SU-DHL-6 (cell line): Measurements from ENCODE around the gene EPS8.

Experiments
- H2AFZ ChIP-seq: fragments of 200-600 bp; sonication (generic); 2 replicates; pipeline ENCODE4 v1.6.1; 2014; ENCODE audit warnings: low read depth, mild to moderate bottlenecking, moderate library complexity, mixed read lengths, antibody characterized with exemption, low read length; ENCODE audit not compliant: severe bottlenecking
- H3F3A ChIP-seq: fragments of 200-600 bp; shearing (Covaris generic); 2 replicates; pipeline ENCODE4 v1.6.0; 2016; ENCODE audit warnings: antibody characterized with exemption, mild to moderate bottlenecking; ENCODE audit not compliant: insufficient read depth
- H3K27ac ChIP-seq: fragments of 200-600 bp; sonication (generic); 2 replicates; pipeline ENCODE4 v1.5.1; 2016; ENCODE audit warnings: low read depth, mild to moderate bottlenecking, low read length, moderate library complexity, mixed read lengths
- H3K27me3 ChIP-seq: fragments of 200-600 bp; sonication (generic), shearing (Covaris generic); 2 replicates; pipeline ENCODE4 v1.6.0; 2014; ENCODE audit warnings: mild to moderate bottlenecking, low read length
- H3K36me3 ChIP-seq: fragments of 200-600 bp; sonication (generic); 2 replicates; pipeline ENCODE4 v1.6.1; 2014; ENCODE audit warnings: mild to moderate bottlenecking, low read length, mixed read lengths
- H3K4me2 ChIP-seq: fragments of 300-600, 200-600 bp; shearing (Covaris generic), sonication (generic); 2 replicates; pipeline ENCODE4 v1.6.0; 2014; ENCODE audit warnings: low read length, low read depth, mild to moderate bottlenecking; ENCODE audit not compliant: poor library complexity, severe bottlenecking
- H3K4me3 ChIP-seq: fragments of 200-600 bp; sonication (generic); 2 replicates; pipeline ENCODE4 v1.5.1; 2014; ENCODE audit warnings: antibody characterized with exemption, low read length, mild to moderate bottlenecking, mixed read lengths; ENCODE audit not compliant: insufficient read depth, poor library complexity, severe bottlenecking
- H3K79me2 ChIP-seq: fragments of 200-600 bp; sonication (generic); 2 replicates; pipeline ENCODE4 v1.6.1; 2014; ENCODE audit warnings: mild to moderate bottlenecking, low read length, moderate library complexity; ENCODE audit not compliant: insufficient read depth
- H3K9ac ChIP-seq: fragments of 200-600 bp; sonication (generic); 2 replicates; pipeline ENCODE4 v1.7.0; 2014; ENCODE audit warnings: mild to moderate bottlenecking, low read length
- H3K9me2 ChIP-seq: fragments of 200-600 bp; sonication (generic); replicated peaks from 2 replicates; pipeline ENCODE4 v1.6.1; 2014; ENCODE audit warnings: low read length; ENCODE audit not compliant: insufficient read depth
- H3K9me3 ChIP-seq: fragments of 200-600 bp; sonication (generic); 2 replicates; pipeline ENCODE4 v1.6.1; 2014; ENCODE audit warnings: low read length, mixed read lengths; ENCODE audit not compliant: insufficient read depth
- H4K20me1 ChIP-seq: fragments of 200-600 bp; sonication (generic); 2 replicates; pipeline ENCODE4 v1.6.1; 2014; ENCODE audit warnings: low read depth, mild to moderate bottlenecking, antibody characterized with exemption, low read length, moderate library complexity, mixed read lengths
- CTCF ChIP-seq: fragments of 200-600 bp; sonication (generic); IDR thresholded peaks from one replicate; pipeline ENCODE4 v1.5.1; 2017; ENCODE audit warnings: antibody characterized with exemption, mild to moderate bottlenecking, low read length, moderate library complexity; ENCODE audit not compliant: insufficient read depth, poor library complexity, severe bottlenecking
- EZH2phosphoT487 ChIP-seq: fragments of 200-600 bp; sonication (generic), shearing (Covaris generic); conservative IDR thresholded peaks from 2 replicates; pipeline ENCODE4 v1.6.1; 2018; ENCODE audit warnings: mild to moderate bottlenecking, antibody characterized with exemption, low read length, moderate library complexity, mixed read lengths

The EPS8 gene

GRCh38 chr12:15636060-15636890 is 152.9 kb downstream of the EPS8 start:
- Histone ChIP-seq H3K79me2 (no peaks in the 10 kb centered on the region), H3K36me3 (0 out of 2 replicates have a peak, but pooled peaks cover 3% of the 10 kb centered on the region), H4K20me1 (no peaks in the 10 kb centered on the region), H3K9ac (no peak overlapping the region), H3K27me3 (no peaks in the 10 kb centered on the region), H3F3A (no peaks in the 10 kb centered on the region), H3K27ac (no peak overlapping the region), H3K9me2 (no peaks in the 10 kb centered on the region), H3K9me3 (no peaks in the 10 kb centered on the region), H3K4me2 (no peak overlapping the region), H2AFZ (no peak overlapping the region), H3K4me3 (no peak overlapping the region)
- TF ChIP-seq EZH2phosphoT487, result no peak
- no peak for TF ChIP-seq CTCF

GRCh38 chr12:15634010-15634683 is 155.0 kb downstream of the EPS8 start:
- Histone ChIP-seq H3K9ac (no peak overlapping the region), H3F3A (no peaks in the 10 kb centered on the region), H3K4me3 (no peak overlapping the region), H3K27me3 (no peaks in the 10 kb centered on the region), H4K20me1 (no peaks in the 10 kb centered on the region), H3K36me3 (no peaks in the 10 kb centered on the region), H3K79me2 (no peaks in the 10 kb centered on the region), H3K9me2 (no peaks in the 10 kb centered on the region), H3K4me2 (no peak overlapping the region), H2AFZ (no peak overlapping the region), H3K27ac (no peak overlapping the region), H3K9me3 (no peaks in the 10 kb centered on the region)
- no peak for TF ChIP-seq CTCF
- TF ChIP-seq EZH2phosphoT487, result no peak

GRCh38 chr12:15633201-15633600 is 156.0 kb downstream of the EPS8 start:
- TF ChIP-seq EZH2phosphoT487 (no peak), CTCF (no peak)
- no peaks in the 10 kb centered on the region for H3K36me3 ChIP-seq
- no peak overlapping the region for H2AFZ ChIP-seq
- no peak overlapping the region for H3K4me2 ChIP-seq
- H3K9me2 ChIP-seq, result no peaks in the 10 kb centered on the region
- H3K9ac ChIP-seq, result no peak overlapping the region
- H3K27me3 ChIP-seq, result no peaks in the 10 kb centered on the region
- no peaks in the 10 kb centered on the region for H3K9me3 ChIP-seq
- H3F3A ChIP-seq, result no peaks in the 10 kb centered on the region
- H3K79me2 ChIP-seq, result no peaks in the 10 kb centered on the region
- no peak overlapping the region for H3K4me3 ChIP-seq
- no peaks in the 10 kb centered on the region for H4K20me1 ChIP-seq
- no peak overlapping the region for H3K27ac ChIP-seq
